Liver (tissue), 9 donors: ENCODE data around the gene PRKACA. TPM values are rescaled to one million over a fixed set of nuclear protein-coding genes. Genes with fewer than 3 reads are reported as not detected.
A peak's percentile ranks its signal among the peaks of the same experiment; 100 is the strongest.

Source experiments
- DNase-seq: peaks from one replicate; pipeline ENCODE4 v3.0.0-alpha.2; 2017; ENCODE audit warnings: low spot score
- H3K27ac ChIP-seq, 2 donors: one replicate each; pipeline ENCODE4 v1.7.0; 2013; ENCODE audit warnings: inconsistent platforms in 2 of 2, low read length in 2 of 2, control low read depth in 1 of 2, low read depth in 1 of 2, mild to moderate bottlenecking in 1 of 2
- H3K27me3 ChIP-seq, 4 donors: one replicate each; pipeline versions ENCODE4 v1.6.1 to v1.7.0; 2013; ENCODE audit warnings: low read length in 3 of 4, inconsistent platforms in 1 of 4, mild to moderate bottlenecking in 1 of 4, moderate library complexity in 1 of 4; ENCODE audit not compliant: control insufficient read depth in 4 of 4, insufficient read depth in 4 of 4
- H3K36me3 ChIP-seq, 4 donors: one replicate each; pipeline versions ENCODE4 v1.6.1 to v1.7.0; 2013; ENCODE audit warnings: low read length in 3 of 4, mild to moderate bottlenecking in 3 of 4, low read depth in 1 of 4, moderate library complexity in 1 of 4; ENCODE audit not compliant: control insufficient read depth in 4 of 4, insufficient read depth in 3 of 4
- H3K4me1 ChIP-seq, 4 donors: one replicate each; pipeline versions ENCODE4 v1.6.1 to v1.7.0; 2013; ENCODE audit warnings: low read length in 3 of 4, mild to moderate bottlenecking in 3 of 4, moderate library complexity in 1 of 4; ENCODE audit not compliant: control insufficient read depth in 4 of 4, insufficient read depth in 4 of 4
- H3K4me3 ChIP-seq, 3 donors: one replicate each; pipeline versions ENCODE4 v1.6.1 to v1.7.0; 2013; ENCODE audit warnings: low read length in 3 of 3, control low read depth in 1 of 3, low read depth in 1 of 3, mild to moderate bottlenecking in 1 of 3
- H3K9ac ChIP-seq, 2 donors: one replicate each; pipeline ENCODE4 v1.7.0; 2013; ENCODE audit warnings: low read length in 2 of 2, mild to moderate bottlenecking in 2 of 2, moderate library complexity in 2 of 2, control low read depth in 1 of 2, low read depth in 1 of 2
- H3K9me3 ChIP-seq, 4 donors: one replicate each; pipeline versions ENCODE4 v1.6.1 to v1.7.0; 2013; ENCODE audit warnings: low read length in 3 of 4; ENCODE audit not compliant: control insufficient read depth in 4 of 4
- EGR1 ChIP-seq, 2 donors: IDR thresholded peaks; 2 replicates each; pipeline ENCODE4 v1.6.1; 2016 to 2018; ENCODE audit warnings: antibody characterized with exemption in 2 of 2, low read depth in 2 of 2
- FOXA1 ChIP-seq: IDR thresholded peaks from 2 replicates; pipeline ENCODE4 v1.6.1; 2016; ENCODE audit warnings: antibody characterized with exemption
- FOXA2 ChIP-seq: IDR thresholded peaks from 2 replicates; pipeline ENCODE4 v1.6.1; 2016; ENCODE audit warnings: antibody characterized with exemption
- GABPA ChIP-seq, 2 donors: IDR thresholded peaks in 1 of 2; conservative IDR thresholded peaks in 1 of 2; 2 replicates each; pipeline ENCODE4 v1.6.1; 2016; ENCODE audit warnings: antibody characterized with exemption in 2 of 2, mild to moderate bottlenecking in 1 of 2, moderate library complexity in 1 of 2
- HNF4A ChIP-seq, 2 donors: conservative IDR thresholded peaks; 2 replicates each; pipeline ENCODE4 v1.6.1; 2016; ENCODE audit warnings: antibody characterized with exemption in 2 of 2, mild to moderate bottlenecking in 2 of 2
- HNF4G ChIP-seq: IDR thresholded peaks from 2 replicates; pipeline ENCODE4 v1.6.1; 2016; ENCODE audit warnings: antibody characterized with exemption
- JUND ChIP-seq, 2 donors: IDR thresholded peaks; 2 replicates each; pipeline ENCODE4 v1.6.1; 2016; ENCODE audit warnings: antibody characterized with exemption in 2 of 2
- NR2F2 ChIP-seq: IDR thresholded peaks from 2 replicates; pipeline ENCODE4 v1.6.1; 2016; ENCODE audit warnings: antibody characterized with exemption
- RAD21 ChIP-seq, 2 donors: IDR thresholded peaks; 2 replicates each; pipeline ENCODE4 v1.6.1; 2016; ENCODE audit warnings: antibody characterized with exemption in 2 of 2, mild to moderate bottlenecking in 2 of 2
- RXRA ChIP-seq, 2 donors: IDR thresholded peaks; 2 replicates each; pipeline ENCODE4 v1.6.1; 2017 to 2018; ENCODE audit warnings: antibody characterized with exemption in 2 of 2, mild to moderate bottlenecking in 1 of 2
- SP1 ChIP-seq: IDR thresholded peaks from 2 replicates; pipeline ENCODE4 v1.6.1; 2018; ENCODE audit warnings: antibody characterized with exemption, mild to moderate bottlenecking
- TAF1 ChIP-seq: conservative IDR thresholded peaks from 2 replicates; pipeline ENCODE4 v1.6.1; 2016; ENCODE audit warnings: antibody characterized with exemption, mild to moderate bottlenecking
- YY1 ChIP-seq: IDR thresholded peaks from 2 replicates; pipeline ENCODE4 v1.6.1; 2016; ENCODE audit warnings: antibody characterized with exemption, mild to moderate bottlenecking
- WGBS: extraction: QIAGEN DNeasy Blood & Tissue Kit; methylation state at CpG from one replicate; pipeline ENCODE4 v1.1.7; 2013; 5-methylcytosine and 5-hydroxymethylcytosine counted together
- polyA plus RNA-seq, 2 donors: library from polyadenylated mRNA; stranded (reverse) in 1 of 2; unstranded in 1 of 2; fragments of 200-250 nt in 1 of 2; fragments of >200 nt in 1 of 2; fragmentation: Nextera tagmentation in 1 of 2; extraction: Ambion mirVana in 1 of 2; gene quantifications; one replicate each; pipeline versions ENCODE4 v1.2.1 to v1.2.3, GENCODE V29; 2013 to 2015
- total RNA-seq, 2 donors: library from RNA; depleted of rRNA; stranded (reverse); fragments of >200 nt; gene quantifications; one replicate each; pipeline ENCODE4 v1.2.3, GENCODE V29; 2014
- TF ChIP-seq, protein P1 (sequence below): IDR thresholded peaks from 2 replicates; pipeline ENCODE4 v1.6.1; 2016; ENCODE audit warnings: antibody characterized with exemption, mild to moderate bottlenecking
- TF ChIP-seq, protein P2 (sequence below): IDR thresholded peaks from 2 replicates; pipeline ENCODE4 v1.6.1; 2016; ENCODE audit warnings: antibody characterized with exemption
- TF ChIP-seq, protein P3 (sequence below): IDR thresholded peaks from 2 replicates; pipeline ENCODE4 v1.6.1; 2016; ENCODE audit warnings: antibody characterized with exemption
- TF ChIP-seq, protein P4 (sequence below): fragments of 150-350 bp; IDR thresholded peaks from 2 replicates; pipeline ENCODE4 v1.5.1; 2017; ENCODE audit warnings: improper control_type of control experiment, low read depth, low read length; ENCODE audit not compliant: missing input control
- donor health status: healthy.
- donor health status: healthy.
- donor health status: healthy.
- donor health status: healthy.
- donor health status: healthy.

The PRKACA gene
- total and polyA plus RNA-seq, 4 donors, result 15.5 to 72.4 (median 40.2) TPM

DNA sequence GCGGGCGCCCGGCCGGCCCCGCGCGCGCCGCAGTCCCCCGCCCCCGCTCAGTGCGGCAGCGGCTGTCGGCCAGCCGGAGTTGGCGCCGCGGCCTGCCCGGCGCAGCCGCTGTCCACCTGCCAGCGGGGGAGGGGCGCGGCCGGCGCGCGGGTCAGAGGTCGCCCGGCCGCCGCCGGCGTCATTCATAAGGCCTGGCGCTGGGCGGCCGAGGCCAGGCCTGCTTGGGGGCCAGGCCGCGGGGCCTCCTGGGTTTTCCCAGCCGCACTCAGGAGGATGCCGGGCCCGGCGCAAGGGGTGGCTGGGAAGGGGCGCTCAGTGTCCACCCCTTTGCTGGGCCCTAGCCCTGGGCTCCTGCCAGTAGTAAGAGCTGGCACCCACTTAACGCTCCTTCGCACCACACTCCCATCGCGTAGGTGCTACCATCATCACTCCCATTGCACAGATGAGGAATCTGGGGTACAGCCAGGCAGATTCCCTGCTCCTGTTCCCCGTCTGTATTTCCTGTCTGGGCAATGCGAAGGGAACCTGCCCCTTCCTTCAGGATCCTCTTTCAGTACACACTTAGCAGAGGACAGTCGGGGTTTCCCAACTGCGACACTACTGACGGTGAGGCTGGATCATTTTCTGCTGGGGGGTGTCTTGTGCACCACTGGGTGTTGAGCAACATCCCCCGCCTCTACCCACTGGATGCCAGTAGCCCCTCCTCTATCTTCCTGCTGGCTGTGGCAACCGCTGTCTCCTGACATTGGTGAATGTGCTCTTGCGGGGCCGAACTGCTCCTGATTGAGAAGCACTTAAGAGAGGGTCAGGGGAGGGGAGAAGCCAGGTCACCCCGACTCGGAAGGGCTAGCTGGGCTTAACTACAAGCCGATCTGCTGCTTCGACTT is 846 bp upstream of the PRKACA start (continued):
- TF ChIP-seq, protein P1, sequence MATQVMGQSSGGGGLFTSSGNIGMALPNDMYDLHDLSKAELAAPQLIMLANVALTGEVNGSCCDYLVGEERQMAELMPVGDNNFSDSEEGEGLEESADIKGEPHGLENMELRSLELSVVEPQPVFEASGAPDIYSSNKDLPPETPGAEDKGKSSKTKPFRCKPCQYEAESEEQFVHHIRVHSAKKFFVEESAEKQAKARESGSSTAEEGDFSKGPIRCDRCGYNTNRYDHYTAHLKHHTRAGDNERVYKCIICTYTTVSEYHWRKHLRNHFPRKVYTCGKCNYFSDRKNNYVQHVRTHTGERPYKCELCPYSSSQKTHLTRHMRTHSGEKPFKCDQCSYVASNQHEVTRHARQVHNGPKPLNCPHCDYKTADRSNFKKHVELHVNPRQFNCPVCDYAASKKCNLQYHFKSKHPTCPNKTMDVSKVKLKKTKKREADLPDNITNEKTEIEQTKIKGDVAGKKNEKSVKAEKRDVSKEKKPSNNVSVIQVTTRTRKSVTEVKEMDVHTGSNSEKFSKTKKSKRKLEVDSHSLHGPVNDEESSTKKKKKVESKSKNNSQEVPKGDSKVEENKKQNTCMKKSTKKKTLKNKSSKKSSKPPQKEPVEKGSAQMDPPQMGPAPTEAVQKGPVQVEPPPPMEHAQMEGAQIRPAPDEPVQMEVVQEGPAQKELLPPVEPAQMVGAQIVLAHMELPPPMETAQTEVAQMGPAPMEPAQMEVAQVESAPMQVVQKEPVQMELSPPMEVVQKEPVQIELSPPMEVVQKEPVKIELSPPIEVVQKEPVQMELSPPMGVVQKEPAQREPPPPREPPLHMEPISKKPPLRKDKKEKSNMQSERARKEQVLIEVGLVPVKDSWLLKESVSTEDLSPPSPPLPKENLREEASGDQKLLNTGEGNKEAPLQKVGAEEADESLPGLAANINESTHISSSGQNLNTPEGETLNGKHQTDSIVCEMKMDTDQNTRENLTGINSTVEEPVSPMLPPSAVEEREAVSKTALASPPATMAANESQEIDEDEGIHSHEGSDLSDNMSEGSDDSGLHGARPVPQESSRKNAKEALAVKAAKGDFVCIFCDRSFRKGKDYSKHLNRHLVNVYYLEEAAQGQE, result peak; percentile 7
- peak in 1 of 2 donors; percentile 15 for TF ChIP-seq HNF4A (conservative IDR thresholded peaks at IDR 0.05)
- no peak for TF ChIP-seq HNF4G
- TF ChIP-seq FOXA1, result no peak
- TF ChIP-seq, protein P2, sequence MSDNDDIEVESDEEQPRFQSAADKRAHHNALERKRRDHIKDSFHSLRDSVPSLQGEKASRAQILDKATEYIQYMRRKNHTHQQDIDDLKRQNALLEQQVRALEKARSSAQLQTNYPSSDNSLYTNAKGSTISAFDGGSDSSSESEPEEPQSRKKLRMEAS, result peak; percentile 40
- peak in 1 of 2 donors; percentile 24 for TF ChIP-seq GABPA (IDR thresholded peaks at IDR 0.05 in 1 of 2, conservative IDR thresholded peaks at IDR 0.05 in 1 of 2)

DNA sequence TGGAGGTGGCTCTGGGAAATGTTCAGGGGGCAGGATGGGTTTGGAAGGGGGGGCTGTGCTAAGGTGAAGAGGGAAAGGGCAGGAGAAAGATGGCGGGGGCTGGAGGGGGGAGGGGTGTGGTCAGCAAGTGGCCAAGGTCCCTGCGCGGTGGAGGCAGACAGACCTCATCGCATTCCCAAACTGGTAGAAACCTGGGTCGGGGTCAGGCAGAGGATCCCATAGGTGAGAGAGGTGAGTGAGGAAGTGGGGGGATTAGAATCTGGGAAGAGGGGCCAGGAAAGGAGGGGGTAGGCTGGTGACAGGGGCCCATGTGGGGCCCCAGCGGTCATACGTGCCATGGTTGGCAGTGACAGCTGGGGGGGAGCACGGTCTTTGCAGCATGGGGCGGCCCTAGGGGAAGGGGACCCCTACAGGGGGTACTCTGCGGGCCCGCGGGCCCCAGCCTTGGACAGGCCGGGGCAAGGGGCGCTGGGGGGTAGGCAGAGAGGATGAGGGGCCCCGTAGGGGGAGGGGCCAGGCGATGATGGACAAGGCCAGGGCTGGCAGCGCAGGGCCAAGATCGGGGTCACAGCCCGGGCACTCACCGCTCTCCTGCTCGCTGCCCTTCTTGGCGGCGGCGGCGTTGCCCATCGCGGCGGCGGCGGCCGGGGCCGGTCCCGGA is 514 bp downstream of the PRKACA start:
- TF ChIP-seq SP1 (no peak), NR2F2 (no peak), RXRA (IDR thresholded peaks at IDR 0.05) (no peak), HNF4G (no peak), HNF4A (conservative IDR thresholded peaks at IDR 0.05) (no peak), FOXA1 (no peak), YY1 (no peak), EGR1 (IDR thresholded peaks at IDR 0.05; ENCODE audit: low read depth in 2 of 2) (no peak), FOXA2 (no peak), RAD21 (IDR thresholded peaks at IDR 0.05) (no peak), TAF1 (no peak), JUND (IDR thresholded peaks at IDR 0.05) (no peak), GABPA (IDR thresholded peaks at IDR 0.05 in 1 of 2, conservative IDR thresholded peaks at IDR 0.05 in 1 of 2) (no peak)
- TF ChIP-seq, protein P3, sequence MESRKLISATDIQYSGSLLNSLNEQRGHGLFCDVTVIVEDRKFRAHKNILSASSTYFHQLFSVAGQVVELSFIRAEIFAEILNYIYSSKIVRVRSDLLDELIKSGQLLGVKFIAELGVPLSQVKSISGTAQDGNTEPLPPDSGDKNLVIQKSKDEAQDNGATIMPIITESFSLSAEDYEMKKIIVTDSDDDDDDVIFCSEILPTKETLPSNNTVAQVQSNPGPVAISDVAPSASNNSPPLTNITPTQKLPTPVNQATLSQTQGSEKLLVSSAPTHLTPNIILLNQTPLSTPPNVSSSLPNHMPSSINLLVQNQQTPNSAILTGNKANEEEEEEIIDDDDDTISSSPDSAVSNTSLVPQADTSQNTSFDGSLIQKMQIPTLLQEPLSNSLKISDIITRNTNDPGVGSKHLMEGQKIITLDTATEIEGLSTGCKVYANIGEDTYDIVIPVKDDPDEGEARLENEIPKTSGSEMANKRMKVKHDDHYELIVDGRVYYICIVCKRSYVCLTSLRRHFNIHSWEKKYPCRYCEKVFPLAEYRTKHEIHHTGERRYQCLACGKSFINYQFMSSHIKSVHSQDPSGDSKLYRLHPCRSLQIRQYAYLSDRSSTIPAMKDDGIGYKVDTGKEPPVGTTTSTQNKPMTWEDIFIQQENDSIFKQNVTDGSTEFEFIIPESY, result no peak
- TF ChIP-seq, protein P4, sequence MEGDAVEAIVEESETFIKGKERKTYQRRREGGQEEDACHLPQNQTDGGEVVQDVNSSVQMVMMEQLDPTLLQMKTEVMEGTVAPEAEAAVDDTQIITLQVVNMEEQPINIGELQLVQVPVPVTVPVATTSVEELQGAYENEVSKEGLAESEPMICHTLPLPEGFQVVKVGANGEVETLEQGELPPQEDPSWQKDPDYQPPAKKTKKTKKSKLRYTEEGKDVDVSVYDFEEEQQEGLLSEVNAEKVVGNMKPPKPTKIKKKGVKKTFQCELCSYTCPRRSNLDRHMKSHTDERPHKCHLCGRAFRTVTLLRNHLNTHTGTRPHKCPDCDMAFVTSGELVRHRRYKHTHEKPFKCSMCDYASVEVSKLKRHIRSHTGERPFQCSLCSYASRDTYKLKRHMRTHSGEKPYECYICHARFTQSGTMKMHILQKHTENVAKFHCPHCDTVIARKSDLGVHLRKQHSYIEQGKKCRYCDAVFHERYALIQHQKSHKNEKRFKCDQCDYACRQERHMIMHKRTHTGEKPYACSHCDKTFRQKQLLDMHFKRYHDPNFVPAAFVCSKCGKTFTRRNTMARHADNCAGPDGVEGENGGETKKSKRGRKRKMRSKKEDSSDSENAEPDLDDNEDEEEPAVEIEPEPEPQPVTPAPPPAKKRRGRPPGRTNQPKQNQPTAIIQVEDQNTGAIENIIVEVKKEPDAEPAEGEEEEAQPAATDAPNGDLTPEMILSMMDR, result no peak
- TF ChIP-seq, protein P1, result no peak
- TF ChIP-seq, protein P2, result no peak
- no peaks in the 10 kb centered on the region for H3K27me3 ChIP-seq
- under 1% methylated on average over 33 of the region's 33 CpGs for WGBS
- H3K9ac ChIP-seq, result peak overlapping the region; percentile 38 to 62
- peak overlapping the region; percentile 23 to 66 for H3K27ac ChIP-seq
- no peaks in the 10 kb centered on the region for H3K36me3 ChIP-seq
- no peaks in the 10 kb centered on the region for H3K9me3 ChIP-seq
- H3K4me1 ChIP-seq, result peaks cover 13 to 63% (median 55%) of the 10 kb centered on the region in 4 donors
- H3K4me3 ChIP-seq, result peak overlapping the region; percentile 62 to 90 (median 88)
- no peak for DNase-seq
